Parathyroid adenoma (tissue), 2 donors: ENCODE data around the gene MAP3K5.

ENCODE experiments used
- H2AFZ ChIP-seq: fragments of 300-600 bp; sonication (generic); one replicate; pipeline ENCODE4 v1.7.0; 2017; ENCODE audit warnings: antibody characterized with exemption, mild to moderate bottlenecking
- H3K27ac ChIP-seq: fragments of 300-600 bp; sonication (generic); one replicate; pipeline ENCODE4 v1.7.0; 2017
- H3K27me3 ChIP-seq: fragments of 300-600 bp; sonication (generic); one replicate; pipeline ENCODE4 v1.7.0; 2017; ENCODE audit warnings: low read length; ENCODE audit not compliant: control insufficient read depth, insufficient read depth
- H3K36me3 ChIP-seq: fragments of 300-600 bp; sonication (generic); one replicate; pipeline ENCODE4 v1.7.0; 2017; ENCODE audit warnings: low read length; ENCODE audit not compliant: control insufficient read depth, insufficient read depth
- H3K4me1 ChIP-seq: fragments of 300-600 bp; sonication (generic); one replicate; pipeline ENCODE4 v1.7.0; 2017; ENCODE audit warnings: control low read depth
- H3K4me2 ChIP-seq: fragments of 300-600 bp; sonication (generic); one replicate; pipeline ENCODE4 v1.7.0; 2017; ENCODE audit warnings: low read length
- H3K4me3 ChIP-seq: fragments of 300-600 bp; sonication (generic); one replicate; pipeline ENCODE4 v1.7.0; 2017; ENCODE audit warnings: low read depth, low read length
- H3K79me2 ChIP-seq: fragments of 300-600 bp; sonication (generic); one replicate; pipeline ENCODE4 v1.7.0; 2017; ENCODE audit warnings: control low read depth
- H3K9ac ChIP-seq: fragments of 300-600 bp; sonication (generic); one replicate; pipeline ENCODE4 v1.7.0; 2017; ENCODE audit warnings: mild to moderate bottlenecking
- H3K9me3 ChIP-seq: fragments of 300-600 bp; sonication (generic); one replicate; pipeline ENCODE4 v1.7.0; 2017; ENCODE audit warnings: low read length; ENCODE audit not compliant: control insufficient read depth
- CTCF ChIP-seq: fragments of 300-600 bp; sonication (generic); IDR thresholded peaks from one replicate; pipeline ENCODE4 v1.7.0; 2017; ENCODE audit warnings: antibody characterized with exemption, mild to moderate bottlenecking
- donor health status: primary hyperparathyroidism.

MAP3K5 gene

GRCh38 chr6:136676075-136676474 lies 116.2 kb downstream of the MAP3K5 start:
- Histone ChIP-seq H3K4me1 (no peaks in the 10 kb centered on the region), H3K27ac (no peak overlapping the region), H3K36me3 (no peaks in the 10 kb centered on the region), H3K27me3 (no peaks in the 10 kb centered on the region), H3K4me3 (no peak overlapping the region), H3K79me2 (no peaks in the 10 kb centered on the region), H3K9ac (no peak overlapping the region), H2AFZ (no peak overlapping the region), H3K4me2 (no peak overlapping the region), H3K9me3 (no peaks in the 10 kb centered on the region)
- no peak for TF ChIP-seq CTCF

GRCh38 chr6:136673571-136673970 lies 118.7 kb downstream of the MAP3K5 start:
- no peaks in the 10 kb centered on the region for H3K27me3 ChIP-seq
- no peak overlapping the region for H3K4me2 ChIP-seq
- H3K4me3 ChIP-seq = no peak overlapping the region
- no peaks in the 10 kb centered on the region for H3K79me2 ChIP-seq
- no peak overlapping the region for H3K27ac ChIP-seq
- TF ChIP-seq CTCF = no peak
- H3K36me3 ChIP-seq = no peaks in the 10 kb centered on the region
- H3K9me3 ChIP-seq = no peaks in the 10 kb centered on the region
- H3K9ac ChIP-seq = no peak overlapping the region
- no peak overlapping the region for H2AFZ ChIP-seq
- no peaks in the 10 kb centered on the region for H3K4me1 ChIP-seq

- Histone ChIP-seq H3K27ac (no peak overlapping the region), H3K4me3 (no peak overlapping the region)
Observed at GRCh38 chr6:136672144-136672543, 120.1 kb downstream of the MAP3K5 start.

DNA sequence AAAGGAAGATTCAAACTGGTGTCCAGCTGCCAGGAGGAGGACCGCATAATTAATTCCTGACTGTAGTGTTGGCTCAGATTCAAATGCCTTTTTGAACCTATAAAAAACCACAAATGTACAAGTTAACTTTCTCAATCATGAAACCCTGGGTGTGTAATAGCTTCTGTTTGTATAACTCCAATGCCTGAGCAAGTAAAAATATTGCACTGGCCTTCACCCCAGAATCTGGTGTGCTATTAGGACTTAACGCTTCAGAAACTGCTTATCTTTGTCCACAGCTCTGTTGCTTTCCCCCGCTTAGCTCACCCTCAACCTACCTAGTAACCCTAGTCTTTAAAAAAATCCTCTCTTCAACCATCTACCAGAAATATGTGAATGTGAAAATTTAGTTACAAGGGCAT lies 123.0 kb downstream of the MAP3K5 start:
- no peak for TF ChIP-seq CTCF
- Histone ChIP-seq H3K9ac (no peak overlapping the region), H3K4me3 (no peak overlapping the region), H3K27me3 (no peaks in the 10 kb centered on the region), H3K36me3 (no peaks in the 10 kb centered on the region), H3K27ac (no peak overlapping the region), H3K4me2 (no peak overlapping the region), H3K9me3 (no peaks in the 10 kb centered on the region), H3K4me1 (no peaks in the 10 kb centered on the region), H3K79me2 (no peaks in the 10 kb centered on the region), H2AFZ (no peak overlapping the region)

More at GRCh38 chr6:136672144-136672543, 120.1 kb downstream of the MAP3K5 start:
- Histone ChIP-seq H3K9me3 (no peaks in the 10 kb centered on the region), H3K4me2 (no peak overlapping the region), H2AFZ (no peak overlapping the region), H3K9ac (no peak overlapping the region), H3K27me3 (no peaks in the 10 kb centered on the region), H3K36me3 (no peaks in the 10 kb centered on the region), H3K79me2 (no peaks in the 10 kb centered on the region), H3K4me1 (no peaks in the 10 kb centered on the region)
- TF ChIP-seq CTCF = no peak

GRCh38 chr6:136668571-136668970 lies 123.7 kb downstream of the MAP3K5 start:
- Histone ChIP-seq H3K27me3 (no peaks in the 10 kb centered on the region), H3K27ac (no peak overlapping the region), H3K4me3 (no peak overlapping the region), H3K9me3 (no peaks in the 10 kb centered on the region), H3K4me2 (no peak overlapping the region), H3K36me3 (no peaks in the 10 kb centered on the region), H3K79me2 (no peaks in the 10 kb centered on the region), H3K4me1 (no peaks in the 10 kb centered on the region), H3K9ac (no peak overlapping the region), H2AFZ (no peak overlapping the region)
- no peak for TF ChIP-seq CTCF
